RWPE2 (cell line): ENCODE measurements around the gene P2RX2.

Experiments
- ATAC-seq: fragments of 200-7000 bp; cut with Tn5 transposase; 3 replicates; pipeline ENCODE4 v1.9.1; 2021; ENCODE audit warnings: low read depth
- DNase-seq: peaks from one replicate; pipeline ENCODE4 v3.0.0-alpha.2; 2020; ENCODE audit warnings: low spot score
- H3K27ac ChIP-seq: fragments of 450-650 bp; 2 replicates; pipeline ENCODE4 v1.5.1; 2017; ENCODE audit warnings: mild to moderate bottlenecking; ENCODE audit not compliant: poor library complexity, severe bottlenecking
- H3K27me3 ChIP-seq: fragments of 250-450 bp; sonication (Bioruptor Pico); 2 replicates; pipeline ENCODE4 v1.5.1; 2021; ENCODE audit warnings: mild to moderate bottlenecking, moderate library complexity; ENCODE audit not compliant: insufficient read depth, poor library complexity, severe bottlenecking
- H3K36me3 ChIP-seq: fragments of 250-450 bp; sonication (Bioruptor Pico); 2 replicates; pipeline ENCODE4 v1.5.1; 2020; ENCODE audit warnings: low read depth, mild to moderate bottlenecking, moderate library complexity
- H3K4me1 ChIP-seq: fragments of 250-450 bp; sonication (Bioruptor Pico); 2 replicates; pipeline ENCODE4 v1.5.1; 2021; ENCODE audit warnings: mild to moderate bottlenecking, moderate library complexity; ENCODE audit not compliant: insufficient read depth, poor library complexity, severe bottlenecking
- H3K4me3 ChIP-seq: fragments of 250-450 bp; sonication (Bioruptor Pico); 2 replicates; pipeline ENCODE4 v1.5.1; 2021; ENCODE audit warnings: mild to moderate bottlenecking, moderate library complexity; ENCODE audit not compliant: severe bottlenecking
- H3K9me3 ChIP-seq: fragments of 250-450 bp; sonication (Bioruptor Pico); 2 replicates; pipeline ENCODE4 v1.5.1; 2021; ENCODE audit warnings: mild to moderate bottlenecking, moderate library complexity; ENCODE audit not compliant: severe bottlenecking
- TF ChIP-seq, protein P1 (sequence below): fragments of 450-650 bp; IDR thresholded peaks from one replicate; pipeline ENCODE4 v1.5.1; 2017; ENCODE audit warnings: mild to moderate bottlenecking, moderate library complexity; ENCODE audit not compliant: poor library complexity, severe bottlenecking

Gene P2RX2

DNA sequence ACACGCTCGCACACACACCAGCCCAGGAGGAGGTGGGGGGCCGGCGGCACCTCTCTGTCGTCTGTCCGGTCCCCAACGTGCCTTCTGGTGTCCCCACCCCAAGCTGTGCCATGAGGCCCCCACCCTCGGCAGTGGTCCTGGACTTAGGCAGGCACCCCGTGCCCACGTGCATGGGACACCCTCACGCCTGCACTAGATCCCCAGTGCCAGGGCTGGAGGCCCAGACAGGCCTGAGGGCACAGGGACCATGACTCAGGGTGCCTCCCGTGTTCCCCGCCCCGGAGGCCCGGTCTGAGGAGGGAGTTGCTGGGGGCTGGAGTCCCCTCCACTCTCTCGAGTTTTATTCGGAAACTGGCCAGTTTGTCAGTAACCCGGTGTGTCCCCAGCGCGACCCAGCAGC lies 47.0 kb upstream of the P2RX2 start:
- Histone ChIP-seq H3K4me3 (no peak overlapping the region), H3K27ac (no peak overlapping the region), H3K36me3 (peaks cover 8% of the 10 kb centered on the region), H3K27me3 (no peaks in the 10 kb centered on the region), H3K4me1 (no peaks in the 10 kb centered on the region), H3K9me3 (no peaks in the 10 kb centered on the region)
- DNase-seq, result no peak
- TF ChIP-seq, protein P1, sequence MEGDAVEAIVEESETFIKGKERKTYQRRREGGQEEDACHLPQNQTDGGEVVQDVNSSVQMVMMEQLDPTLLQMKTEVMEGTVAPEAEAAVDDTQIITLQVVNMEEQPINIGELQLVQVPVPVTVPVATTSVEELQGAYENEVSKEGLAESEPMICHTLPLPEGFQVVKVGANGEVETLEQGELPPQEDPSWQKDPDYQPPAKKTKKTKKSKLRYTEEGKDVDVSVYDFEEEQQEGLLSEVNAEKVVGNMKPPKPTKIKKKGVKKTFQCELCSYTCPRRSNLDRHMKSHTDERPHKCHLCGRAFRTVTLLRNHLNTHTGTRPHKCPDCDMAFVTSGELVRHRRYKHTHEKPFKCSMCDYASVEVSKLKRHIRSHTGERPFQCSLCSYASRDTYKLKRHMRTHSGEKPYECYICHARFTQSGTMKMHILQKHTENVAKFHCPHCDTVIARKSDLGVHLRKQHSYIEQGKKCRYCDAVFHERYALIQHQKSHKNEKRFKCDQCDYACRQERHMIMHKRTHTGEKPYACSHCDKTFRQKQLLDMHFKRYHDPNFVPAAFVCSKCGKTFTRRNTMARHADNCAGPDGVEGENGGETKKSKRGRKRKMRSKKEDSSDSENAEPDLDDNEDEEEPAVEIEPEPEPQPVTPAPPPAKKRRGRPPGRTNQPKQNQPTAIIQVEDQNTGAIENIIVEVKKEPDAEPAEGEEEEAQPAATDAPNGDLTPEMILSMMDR, result no peak
- ATAC-seq, result no peak

DNA sequence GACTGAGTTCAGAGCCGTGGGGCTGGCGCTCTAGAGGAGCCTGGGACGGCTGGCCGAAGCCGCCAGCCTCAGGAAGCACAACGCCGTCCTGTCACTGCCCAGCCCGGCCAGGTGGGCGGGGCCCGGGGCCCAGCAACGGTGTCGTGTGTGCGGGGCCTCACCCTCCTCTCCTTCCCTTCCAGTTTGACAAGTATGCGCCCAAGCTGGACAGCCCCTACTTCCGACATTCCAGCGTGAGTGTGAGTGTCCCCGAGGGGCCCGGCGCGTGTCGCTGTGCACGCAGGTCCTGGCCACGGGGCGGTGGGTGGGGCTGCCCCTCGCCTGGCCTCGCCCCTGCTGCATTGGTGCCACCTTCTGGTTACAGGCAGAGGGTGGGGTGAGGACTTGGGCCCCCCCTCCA lies 46.5 kb upstream of the P2RX2 start:
- Histone ChIP-seq H3K36me3 (peaks cover 10% of the 10 kb centered on the region), H3K4me1 (no peaks in the 10 kb centered on the region), H3K27ac (no peak overlapping the region), H3K4me3 (no peak overlapping the region), H3K9me3 (no peaks in the 10 kb centered on the region), H3K27me3 (no peaks in the 10 kb centered on the region)
- DNase-seq (no peak), ATAC-seq (no peak)
- TF ChIP-seq, protein P1, result no peak

DNA sequence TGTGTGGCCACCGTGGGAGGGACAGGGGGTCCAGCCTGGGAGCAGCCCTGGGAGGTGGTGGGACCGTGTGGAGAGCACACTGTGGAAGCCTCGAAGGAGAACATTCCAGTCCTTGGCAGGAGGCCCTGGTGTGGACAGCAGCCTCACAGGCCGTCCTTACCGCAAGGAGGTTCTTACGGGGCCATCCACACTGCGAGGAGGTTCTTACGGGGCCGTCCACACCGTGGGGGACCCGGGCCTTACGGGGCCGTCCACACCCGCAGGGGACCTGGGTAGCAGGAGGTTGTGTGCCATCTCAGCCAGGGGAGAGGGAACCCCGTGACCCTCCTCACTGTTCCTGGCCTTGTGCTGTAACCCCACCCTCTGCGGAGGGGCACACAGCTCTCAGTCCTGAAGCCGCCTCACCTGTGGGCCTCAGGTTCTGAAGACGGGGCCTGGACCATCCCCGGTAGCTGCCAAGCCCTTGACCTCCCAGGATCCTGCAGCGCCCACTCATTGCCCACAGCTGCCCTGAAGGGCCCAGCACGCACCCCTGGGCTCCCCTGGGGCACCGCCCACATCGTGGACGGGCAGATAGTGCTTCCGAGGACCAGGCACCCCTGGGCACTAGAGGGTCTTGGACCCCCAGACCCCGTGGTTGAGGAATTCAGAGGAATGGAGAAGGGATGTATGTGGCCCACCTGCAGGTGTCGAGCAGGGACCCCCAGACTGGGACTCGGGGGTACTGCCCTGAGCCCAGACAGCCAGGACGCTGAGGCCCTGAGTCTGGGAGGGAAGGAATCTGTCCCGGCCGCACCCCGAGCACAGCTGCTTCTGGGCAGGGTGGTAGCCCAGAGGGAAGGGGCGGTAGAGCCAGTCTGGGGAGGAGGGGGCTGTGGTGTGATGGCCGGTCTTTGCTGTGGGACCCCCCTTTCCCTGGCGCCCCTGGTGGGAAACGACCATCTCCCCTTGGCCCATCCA lies 45.5 kb upstream of the P2RX2 start:
- Histone ChIP-seq H3K4me3 (no peak overlapping the region), H3K27me3 (no peaks in the 10 kb centered on the region), H3K4me1 (no peaks in the 10 kb centered on the region), H3K36me3 (peaks cover 14% of the 10 kb centered on the region), H3K9me3 (no peaks in the 10 kb centered on the region), H3K27ac (no peak overlapping the region)
- TF ChIP-seq, protein P1, result no peak
- no peak for ATAC-seq
- no peak for DNase-seq

DNA sequence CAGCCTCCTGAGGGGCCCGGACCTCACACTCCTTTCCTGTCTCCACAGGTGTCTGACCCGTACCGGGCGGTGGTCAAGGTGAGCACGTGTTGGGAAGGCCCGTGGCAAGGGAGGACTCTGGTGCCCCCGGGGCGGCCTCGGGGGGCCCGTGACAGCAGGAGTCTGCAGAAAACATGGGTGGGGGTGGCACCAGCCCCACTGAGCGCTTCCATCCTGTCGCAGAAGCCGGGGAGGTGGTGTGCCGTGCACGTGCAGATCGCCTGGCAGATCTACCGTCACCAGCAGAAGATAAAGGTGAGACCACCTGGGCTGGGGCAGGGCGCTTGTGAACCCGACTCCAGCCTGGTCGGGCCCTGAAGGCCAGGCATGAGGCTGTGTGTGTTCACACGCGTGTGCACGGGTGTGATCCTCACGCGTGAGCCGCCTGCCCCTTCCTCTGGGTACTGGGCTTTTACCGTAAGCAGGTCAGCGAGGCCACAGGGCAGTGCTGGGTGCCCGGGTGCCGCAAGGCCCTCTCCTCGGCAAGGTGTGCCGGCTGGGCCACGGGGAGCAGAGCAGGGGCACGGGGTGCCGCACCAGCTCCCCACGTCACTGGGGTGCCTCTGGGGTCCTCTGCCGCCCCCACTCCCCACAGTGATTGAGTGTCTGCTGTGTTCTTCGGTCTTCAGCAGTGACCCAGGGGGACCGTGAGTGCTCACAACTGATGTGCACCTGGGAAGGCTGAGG lies 44.1 kb upstream of the P2RX2 start:
- H3K36me3 ChIP-seq, result peaks cover 14% of the 10 kb centered on the region
- no peaks in the 10 kb centered on the region for H3K9me3 ChIP-seq

More for the DNA sequence above, 44.1 kb upstream of the P2RX2 start:
- TF ChIP-seq, protein P1, result no peak
- Histone ChIP-seq H3K27ac (no peak overlapping the region), H3K27me3 (no peaks in the 10 kb centered on the region), H3K4me3 (no peak overlapping the region), H3K4me1 (no peaks in the 10 kb centered on the region)
- DNase-seq (no peak), ATAC-seq (no peak)
